ENCODE data around the gene SLC5A11. TPM values are rescaled to one million over a fixed set of nuclear protein-coding genes. Genes with fewer than 3 reads are reported as not detected.

The SLC5A11 gene
- total RNA-seq, 1 experiment from 2014 or later: 0.50 TPM

Other genes starting within 250 kb of the SLC5A11 start
- 9.7 and 10.1 TPM in 2 replicates for gene TNRC6A, start 116.3 kb upstream of the SLC5A11 start, total RNA-seq (2014; rRNA removed; shearing (Covaris generic))
- gene ARHGAP17, start 169.4 kb downstream of the SLC5A11 start, total RNA-seq (2014; rRNA removed; shearing (Covaris generic)): 19.3 and 26.1 TPM in 2 replicates